Heart left ventricle (tissue), 13 donors: ENCODE data around the gene TRIM27.

ENCODE experiments used
- CTCF ChIP-seq, 12 donors: fragments of 200-600 bp; sonication (generic) in 4 of 12; IDR thresholded peaks; one replicate each; pipeline versions ENCODE4 v1.5.0 to v1.8.0; 2018 to 2022; ENCODE audit warnings: antibody characterized with exemption in 12 of 12, mild to moderate bottlenecking in 5 of 12
- POLR2A ChIP-seq, 2 donors: fragments of 450-650 bp; IDR thresholded peaks; one replicate each; pipeline ENCODE4 v1.6.1; 2017; ENCODE audit warnings: antibody characterized with exemption in 2 of 2, mild to moderate bottlenecking in 2 of 2, moderate library complexity in 2 of 2
- donor health status: ischemic (EF 13 %, LVEDD 7.1; RV severe dilation, severe dysfunction).
- donor health status: DM: no; HTN: yes; CAD: no.
- donor health status: DM: no; HTN: no; CAD: no.
- donor health status: ischemic (EF 25% LVEDD 6.9; RV normal size, moderate dysfunction).
- donor health status: ischemic (EF 25% LVEDD 5.7; RV mildly dilated, moderate dysfunction).
- donor health status: ischemic (EF 35%, LVEDD 5.7; RV mildly dilated, moderate dysfunction).
- donor health status: nonischemic (EF 11% LVEDD 7.7; RV severe dilation, severe dysfunction).
- donor health status: DM: yes; HTN: yes; CAD: no.
- donor health status: PGD.
- donor health status: ischemic (EF 29% LVEDD 5.4; RV normal size, mild dysfunction).
- donor health status: nonischemic (EF 23%, LVEDD 6.1; RV moderate dilation, normal function).

GRCh38 chr6:28968476-28968875 is 44.7 kb upstream of the TRIM27 start:
- TF ChIP-seq POLR2A (IDR thresholded peaks at IDR 0.05) (no peak), CTCF (IDR thresholded peaks at IDR 0.05) (no peak)
